Lung (tissue), 12 donors: Measurements from ENCODE around the gene C14orf39. TPM values are rescaled to one million over a fixed set of nuclear protein-coding genes. Genes with fewer than 3 reads are reported as not detected.

ENCODE experiments used
- ATAC-seq: fragments of 200-7000 bp; cut with Tn5 transposase; one replicate; pipeline ENCODE4 v1.9.1; 2020; ENCODE audit warnings: moderate number of reproducible peaks; ENCODE audit not compliant: insufficient read depth, low FRiP score
- DNase-seq, 3 donors: peaks; one replicate each; pipeline ENCODE4 v3.0.0-alpha.2; 2013 to 2017
- H3K27ac ChIP-seq, 2 donors: one replicate each; pipeline ENCODE4 v1.5.1; 2013; ENCODE audit warnings: mild to moderate bottlenecking in 2 of 2, moderate library complexity in 2 of 2, control low read depth in 1 of 2, inconsistent platforms in 1 of 2, low read depth in 1 of 2, low read length in 1 of 2
- H3K27me3 ChIP-seq, 3 donors: one replicate each; pipeline ENCODE4 v1.5.1; 2013; ENCODE audit warnings: low read length in 2 of 3; ENCODE audit not compliant: control insufficient read depth in 3 of 3, insufficient read depth in 3 of 3
- H3K36me3 ChIP-seq, 4 donors: one replicate each; pipeline ENCODE4 v1.5.1; 2013; ENCODE audit warnings: low read length in 4 of 4, mild to moderate bottlenecking in 1 of 4, moderate library complexity in 1 of 4; ENCODE audit not compliant: control insufficient read depth in 4 of 4, insufficient read depth in 4 of 4
- H3K4me1 ChIP-seq, 5 donors: one replicate each; pipeline ENCODE4 v1.5.1; 2013; ENCODE audit warnings: low read length in 5 of 5, mild to moderate bottlenecking in 2 of 5, moderate library complexity in 1 of 5; ENCODE audit not compliant: control insufficient read depth in 5 of 5, insufficient read depth in 5 of 5
- H3K4me3 ChIP-seq: one replicate; pipeline ENCODE4 v1.5.1; 2013; ENCODE audit warnings: mild to moderate bottlenecking, control low read depth, moderate library complexity
- H3K9ac ChIP-seq, 2 donors: one replicate each; pipeline ENCODE4 v1.5.1; 2013; ENCODE audit warnings: low read length in 2 of 2, control low read depth in 1 of 2; ENCODE audit not compliant: insufficient read depth in 1 of 2
- H3K9me3 ChIP-seq, 4 donors: one replicate each; pipeline ENCODE4 v1.5.1; 2013; ENCODE audit warnings: low read length in 3 of 4, mild to moderate bottlenecking in 1 of 4, moderate library complexity in 1 of 4; ENCODE audit not compliant: control insufficient read depth in 4 of 4, insufficient read depth in 3 of 4
- WGBS, 2 donors: extraction: QIAGEN DNeasy Blood & Tissue Kit; methylation state at CpG; one replicate each; pipeline ENCODE4 v1.1.7; 2013; 5-methylcytosine and 5-hydroxymethylcytosine counted together
- polyA plus RNA-seq, 2 donors: library from polyadenylated mRNA; stranded (reverse); fragments of 200-250 nt; gene quantifications; one replicate each; pipeline ENCODE4 v1.2.1, GENCODE V29; 2013
- total RNA-seq, 2 donors: library from RNA; depleted of rRNA in 1 of 2; stranded (reverse); fragments of >200 nt in 1 of 2; gene quantifications; one replicate each; pipeline ENCODE4 v1.2.1, GENCODE V29; 2014 to 2021
- TF ChIP-seq, protein P1 (sequence below): IDR thresholded peaks from 2 replicates; pipeline ENCODE4 v1.5.1; 2012; ENCODE audit warnings: mild to moderate bottlenecking; ENCODE audit errors: control extremely low read depth, extremely low read depth
- donor health status: control.
- donor health status: control.
- donor health status: Bipolar disorder and iron deficiency.
- donor health status: healthy.
- donor health status: DM: yes; HTN: yes; CAD: no.

The C14orf39 gene
- total and polyA plus RNA-seq, 4 donors = 0.02 to 1.1 (median 0.36) TPM

- H3K27me3 ChIP-seq = no peaks in the 10 kb centered on the region
- ATAC-seq (no peak), DNase-seq (no peak)
- TF ChIP-seq, protein P1, sequence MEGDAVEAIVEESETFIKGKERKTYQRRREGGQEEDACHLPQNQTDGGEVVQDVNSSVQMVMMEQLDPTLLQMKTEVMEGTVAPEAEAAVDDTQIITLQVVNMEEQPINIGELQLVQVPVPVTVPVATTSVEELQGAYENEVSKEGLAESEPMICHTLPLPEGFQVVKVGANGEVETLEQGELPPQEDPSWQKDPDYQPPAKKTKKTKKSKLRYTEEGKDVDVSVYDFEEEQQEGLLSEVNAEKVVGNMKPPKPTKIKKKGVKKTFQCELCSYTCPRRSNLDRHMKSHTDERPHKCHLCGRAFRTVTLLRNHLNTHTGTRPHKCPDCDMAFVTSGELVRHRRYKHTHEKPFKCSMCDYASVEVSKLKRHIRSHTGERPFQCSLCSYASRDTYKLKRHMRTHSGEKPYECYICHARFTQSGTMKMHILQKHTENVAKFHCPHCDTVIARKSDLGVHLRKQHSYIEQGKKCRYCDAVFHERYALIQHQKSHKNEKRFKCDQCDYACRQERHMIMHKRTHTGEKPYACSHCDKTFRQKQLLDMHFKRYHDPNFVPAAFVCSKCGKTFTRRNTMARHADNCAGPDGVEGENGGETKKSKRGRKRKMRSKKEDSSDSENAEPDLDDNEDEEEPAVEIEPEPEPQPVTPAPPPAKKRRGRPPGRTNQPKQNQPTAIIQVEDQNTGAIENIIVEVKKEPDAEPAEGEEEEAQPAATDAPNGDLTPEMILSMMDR = no peak
- no peak overlapping the region for H3K4me3 ChIP-seq
- H3K36me3 ChIP-seq = no peaks in the 10 kb centered on the region
- H3K9me3 ChIP-seq = no peaks in the 10 kb centered on the region
- H3K4me1 ChIP-seq = no peaks in the 10 kb centered on the region
- no peak overlapping the region for H3K9ac ChIP-seq
- no peak overlapping the region for H3K27ac ChIP-seq
- WGBS, 2 donors = 65 to 74% methylated on average over 2 of the region's 2 CpGs
These were observed 89.0 kb downstream of the C14orf39 start for GRCh38 chr14:60396718-60397343.

Other genes with a start within 250 kb of the C14orf39 start
- 10 to 100 TPM; 41.9 to 61.5 TPM for gene PPM1A, start 236.8 kb downstream of the C14orf39 start, total RNA-seq
- gene PPM1A, start 236.8 kb downstream of the C14orf39 start, polyA plus RNA-seq = 10 to 100 TPM; 21.4 to 25.3 TPM
- not detected for gene SIX6, start 23.1 kb upstream of the C14orf39 start, total RNA-seq
- gene SIX6, start 23.1 kb upstream of the C14orf39 start, polyA plus RNA-seq = not detected
- gene SIX1, start 163.4 kb upstream of the C14orf39 start, total RNA-seq = 1 to 10 TPM; 5.0 to 5.9 TPM
- gene SIX1, start 163.4 kb upstream of the C14orf39 start, polyA plus RNA-seq = 1 to 10 TPM; 2.1 to 2.7 TPM
- gene SIX4, start 238.3 kb upstream of the C14orf39 start, total RNA-seq = 1 to 10 TPM; 5.2 to 7.1 TPM
- gene SIX4, start 238.3 kb upstream of the C14orf39 start, polyA plus RNA-seq = 1 to 10 TPM; 1.0 to 1.1 TPM
- 10 to 100 TPM; 25.5 to 85.5 TPM for gene MNAT1, start 248.7 kb upstream of the C14orf39 start, total RNA-seq
- 10 to 100 TPM; 16.7 to 17.7 TPM for gene MNAT1, start 248.7 kb upstream of the C14orf39 start, polyA plus RNA-seq